ENCODE results near the gene DQX1.

GRCh38 chr2:74573747-74574562 is 47.9 kb upstream of the DQX1 start:
- no peak for TF ChIP-seq CTCF (conservative IDR thresholded peaks at IDR 0.05)
- no peak for TF ChIP-seq EZH2 (IDR thresholded peaks at IDR 0.05; ENCODE audit: low read depth)

Measured in PC-9 (cell line).